NCI-H1417 (cell line): Measurements from ENCODE around the gene ODAPH.
A peak's percentile ranks its signal among the peaks of the same experiment; 100 is the strongest.
"Not testable (repeated sequence)": the region's sequence is repeated elsewhere in the genome, so short reads cannot be mapped to it uniquely, and the experiment has no call there.

ENCODE experiments used
- DNase-seq, 3 experiments: peaks; one replicate each; lab custom pipeline; 2025; lab: John Stamatoyannopoulos, UW

Gene ODAPH, protein sequence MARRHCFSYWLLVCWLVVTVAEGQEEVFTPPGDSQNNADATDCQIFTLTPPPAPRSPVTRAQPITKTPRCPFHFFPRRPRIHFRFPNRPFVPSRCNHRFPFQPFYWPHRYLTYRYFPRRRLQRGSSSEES

GRCh38 chr4:75555294-75556164 is at the start of gene ODAPH:
Gene ODAPH (plus strand): TSS chr4:75556066. CDS start chr4:75556083, 17 bp downstream.
- no peak for DNase-seq

GRCh38 chr4:75509592-75509991 is 46.3 kb upstream of the ODAPH start:
- not testable (repeated sequence) for DNase-seq

DNA sequence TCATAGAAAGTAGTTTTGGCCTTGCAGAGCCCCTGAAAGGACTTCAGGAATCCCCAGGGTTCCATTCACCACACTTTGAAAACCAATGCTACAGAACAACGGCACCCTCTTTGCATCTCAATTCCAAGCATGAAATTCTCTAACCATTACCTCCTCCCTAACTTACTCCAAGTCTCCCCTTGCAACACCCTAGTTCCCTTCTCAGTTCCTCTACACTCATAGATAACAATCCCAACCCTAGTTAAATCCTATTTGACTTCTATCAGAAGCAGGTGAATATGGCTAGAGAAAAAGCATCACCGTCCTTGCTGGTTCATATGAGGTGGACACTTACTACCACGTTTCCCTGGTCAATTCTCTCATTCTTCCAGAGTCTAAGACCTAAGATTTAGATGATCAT is 44.0 kb upstream of the ODAPH start:
- no peak for DNase-seq

DNA sequence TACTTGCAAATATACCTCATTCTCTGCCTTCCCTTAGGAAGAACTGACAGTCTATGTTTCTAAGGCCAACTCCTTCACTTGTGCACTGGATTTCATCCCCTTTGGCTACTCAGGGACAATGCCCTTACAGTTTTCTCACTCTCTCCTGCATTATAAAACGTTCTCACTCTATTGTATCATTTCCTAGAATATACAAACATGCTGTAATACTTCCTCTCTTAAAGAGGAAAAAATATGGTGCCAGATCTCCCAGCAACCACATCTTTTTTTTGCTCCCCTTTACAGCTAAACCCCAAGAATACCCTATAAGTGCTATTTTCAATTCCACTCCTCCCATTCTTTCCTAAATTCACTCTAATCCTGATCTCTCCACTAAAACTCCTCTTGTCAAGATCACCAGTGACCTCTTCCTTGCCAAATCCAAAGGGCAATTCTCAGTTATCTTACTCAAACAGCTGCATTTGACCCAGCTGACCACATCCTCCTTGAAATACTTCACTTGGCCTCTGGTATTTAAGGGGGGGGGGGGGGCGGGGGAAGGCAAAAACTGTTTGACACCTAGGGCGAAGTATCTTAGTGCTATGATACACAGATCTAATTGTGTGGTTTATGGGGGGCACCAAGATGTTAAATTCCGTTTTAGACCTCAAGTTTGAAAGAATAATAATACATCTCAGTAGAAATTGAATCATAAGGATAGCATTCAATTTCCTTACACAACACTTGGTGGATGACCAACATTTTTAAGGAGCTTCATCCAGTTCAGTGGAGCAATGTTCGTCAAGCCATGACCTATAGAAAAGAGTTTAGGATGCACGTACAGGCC is 43.3 kb upstream of the ODAPH start:
- DNase-seq, result peak in 1 of 3 experiments; percentile 8

- peak in 1 of 3 experiments; percentile 34 for DNase-seq
These were observed 42.2 kb upstream of the ODAPH start for GRCh38 chr4:75513526-75514130.

- DNase-seq, result peak; percentile 97 to 99 (median 98)
These were observed 41.5 kb upstream of the ODAPH start, which contains the start of the genes RCHY1 and THAP6 for GRCh38 chr4:75514131-75514948. Gene RCHY1 (minus strand): TSS chr4:75514403. CDS start chr4:75514286, 117 bp downstream. Gene THAP6 (plus strand): TSS chr4:75514473. CDS start chr4:75515453, 980 bp downstream.

GRCh38 chr4:75514949-75515612 is 40.8 kb upstream of the ODAPH start:
- peak in 1 of 3 experiments; percentile 36 for DNase-seq

- DNase-seq, result no peak
These were observed 39.7 kb upstream of the ODAPH start for GRCh38 chr4:75516144-75516543.

- not testable (repeated sequence) for DNase-seq
These were observed 36.4 kb upstream of the ODAPH start for GRCh38 chr4:75519452-75519851.

DNA sequence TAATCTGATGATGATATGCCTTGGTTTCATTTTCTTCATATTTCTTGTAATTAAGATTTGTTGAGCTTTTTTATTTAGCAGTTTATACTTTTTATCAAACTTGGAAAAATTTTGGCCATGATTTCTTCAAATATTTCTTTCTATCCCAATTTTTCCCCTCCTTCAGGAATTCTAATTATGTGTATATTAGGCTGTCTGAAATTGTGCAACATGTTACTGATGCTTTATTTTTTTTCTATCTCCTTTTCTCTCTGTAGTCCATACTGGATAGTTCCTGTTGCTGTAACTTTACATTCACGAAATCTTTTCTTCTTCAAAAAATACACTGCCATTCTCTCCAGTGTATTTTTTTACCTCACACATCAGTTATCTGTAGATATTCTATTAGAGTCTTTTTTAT is 30.8 kb upstream of the ODAPH start:
- DNase-seq, result no peak

GRCh38 chr4:75525910-75526309 is 30.0 kb upstream of the ODAPH start:
- DNase-seq, result no peak

DNA sequence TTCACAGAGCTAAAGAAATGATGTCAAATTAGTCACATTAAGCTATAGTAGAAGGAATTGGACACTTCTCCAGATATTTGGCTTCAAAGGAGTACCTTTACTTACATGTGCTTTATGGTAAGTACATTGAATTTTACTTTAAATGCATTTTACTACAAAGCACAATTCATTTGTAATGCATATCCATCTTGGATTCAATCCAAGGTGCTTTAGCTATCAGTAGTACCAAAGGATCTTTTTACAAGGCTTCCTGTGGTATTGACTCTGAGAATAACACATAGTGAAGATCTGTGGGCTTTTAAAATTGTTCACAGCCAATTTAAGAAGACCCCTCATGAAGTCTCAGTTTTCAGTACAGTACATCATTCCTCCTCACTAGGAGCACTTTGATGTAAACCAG is 28.4 kb upstream of the ODAPH start:
- no peak for DNase-seq

GRCh38 chr4:75530556-75531322 is 25.1 kb upstream of the ODAPH start:
- DNase-seq, result no peak

DNA sequence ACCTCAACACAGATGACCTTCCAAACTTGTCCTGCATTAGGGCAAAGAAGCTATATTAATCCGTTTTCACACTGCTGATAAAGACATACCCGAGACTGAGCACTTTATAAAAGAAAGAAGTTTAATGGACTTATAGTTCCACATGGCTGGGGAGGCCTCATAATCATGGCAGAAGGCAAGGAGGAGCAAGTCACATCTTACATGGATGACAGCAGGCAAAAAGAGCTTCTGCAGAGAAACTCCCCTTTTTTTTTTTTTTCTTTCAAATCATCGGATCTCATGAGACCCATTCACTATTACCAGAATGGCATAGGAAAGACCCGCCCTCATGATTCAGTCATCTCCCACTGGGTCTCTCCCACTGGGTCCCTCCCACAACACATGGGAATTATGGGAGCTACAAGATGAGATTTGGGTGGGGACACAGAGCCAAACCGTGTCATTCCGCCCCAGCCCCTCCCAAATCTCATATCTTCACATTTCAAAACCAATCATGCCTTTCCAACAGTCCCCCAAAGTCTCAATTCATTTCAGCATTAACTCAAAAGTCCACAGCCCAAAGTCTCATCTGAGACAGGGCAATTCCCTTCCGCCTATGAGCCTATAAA is 24.2 kb upstream of the ODAPH start:
- DNase-seq, result not testable (repeated sequence)

- DNase-seq, result not testable (repeated sequence)
These were observed 22.5 kb upstream of the ODAPH start for GRCh38 chr4:75533339-75533887.

- DNase-seq, result not testable (repeated sequence)
These were observed 21.9 kb upstream of the ODAPH start for GRCh38 chr4:75533926-75534325.

DNA sequence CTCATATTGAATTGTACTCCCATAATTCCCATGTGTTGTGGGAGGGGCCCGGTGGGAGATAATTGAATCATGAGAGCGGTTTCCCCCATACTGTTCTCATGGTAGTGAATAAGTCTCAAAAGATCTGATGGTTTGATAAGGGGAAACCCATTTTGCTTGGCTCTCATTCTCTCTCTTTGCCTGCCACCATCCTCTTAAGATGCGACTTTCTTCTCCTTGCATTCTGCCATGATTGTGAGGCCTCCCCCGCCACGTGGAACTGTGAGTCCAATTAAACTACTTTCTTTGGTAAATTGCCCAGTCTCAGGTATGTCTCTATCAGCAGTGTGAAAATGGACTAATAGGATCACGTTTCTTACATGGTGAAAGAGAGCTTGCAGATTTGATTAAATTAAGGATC is 18.6 kb upstream of the ODAPH start:
- not testable (repeated sequence) for DNase-seq

DNA sequence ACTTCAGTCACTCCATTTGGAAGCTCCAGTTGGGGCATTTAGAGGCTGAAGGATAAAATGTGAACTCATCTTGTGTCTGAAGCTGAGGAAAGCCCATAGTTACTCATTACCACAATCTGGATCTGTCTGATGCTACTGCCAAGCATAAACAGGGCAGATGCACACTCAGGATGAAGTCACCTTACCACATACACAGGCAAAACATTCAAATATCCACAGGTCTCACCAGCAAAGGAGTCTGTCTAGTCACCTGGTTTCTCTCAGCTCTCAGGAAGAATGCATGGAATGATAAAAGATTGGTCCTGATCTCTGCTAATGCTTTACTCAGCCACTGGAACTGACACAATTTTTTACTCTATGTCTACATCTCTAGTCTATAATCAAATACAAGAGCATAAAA is 13.0 kb upstream of the ODAPH start:
- no peak for DNase-seq

- not testable (repeated sequence) for DNase-seq
These were observed 11.6 kb upstream of the ODAPH start for GRCh38 chr4:75544220-75544619.
